Measurements from ENCODE around the gene EFCAB11. TPM values are rescaled to one million over a fixed set of nuclear protein-coding genes. Genes with fewer than 3 reads are reported as not detected.

EFCAB11 gene
- total RNA-seq, 1 donor from 2014 or later: 7.5 TPM

DNA sequence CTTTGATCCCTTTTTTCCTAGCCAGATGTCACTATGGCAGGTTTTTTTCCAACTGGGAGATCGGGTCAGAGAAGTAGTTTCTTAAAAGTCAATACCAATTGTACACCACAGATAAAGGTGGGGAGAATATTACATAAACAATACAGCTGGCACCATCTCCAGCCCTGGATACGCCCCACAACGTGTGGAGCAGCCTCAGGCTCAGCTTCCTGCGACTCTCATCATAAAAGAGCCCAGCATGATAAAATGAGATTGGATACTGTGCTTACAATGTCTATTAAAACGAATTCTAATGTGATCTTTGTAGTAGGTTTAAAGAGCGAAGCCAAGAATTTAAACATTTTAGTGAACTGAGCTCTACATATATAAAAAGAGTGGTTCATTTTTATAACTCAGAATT lies 21.5 kb downstream of the EFCAB11 start:
- peaks cover 5% of the 10 kb centered on the region for H3K36me3 ChIP-seq (ENCODE audit: insufficient read depth, low read length)
- H3K4me2 ChIP-seq (ENCODE audit: low read length): no peak overlapping the region
- H3K4me1 Mint-ChIP-seq (ENCODE audit: low read depth, unreplicated experiment): no peaks in the 10 kb centered on the region
- H3K36me3 Mint-ChIP-seq (ENCODE audit: low read depth, unreplicated experiment): peaks cover 2% of the 10 kb centered on the region
- H4K20me1 ChIP-seq (ENCODE audit: insufficient read depth, low read length): no peaks in the 10 kb centered on the region
- H3K27ac ChIP-seq (ENCODE audit: low read depth, low read length): no peak overlapping the region
- no peaks in the 10 kb centered on the region for H3K27me3 Mint-ChIP-seq (ENCODE audit: low read depth, unreplicated experiment)
- H3K27ac Mint-ChIP-seq (ENCODE audit: unreplicated experiment): no peak overlapping the region
- FAIRE-seq: peak; percentile 17
- no peaks in the 10 kb centered on the region for H3K79me2 ChIP-seq (ENCODE audit: insufficient read depth, low read length)
- no peaks in the 10 kb centered on the region for H3K4me1 ChIP-seq (ENCODE audit: insufficient read depth, low read length)
- no peak overlapping the region for H2AFZ ChIP-seq (ENCODE audit: low read depth, low read length)
- H3K9me3 ChIP-seq (ENCODE audit: insufficient read depth, low read depth, low read length): no peaks in the 10 kb centered on the region
- H3K27me3 ChIP-seq (ENCODE audit: insufficient read depth, low read length): no peaks in the 10 kb centered on the region
- DNase-seq (ENCODE audit: low read depth): no peak
- H3K4me3 Mint-ChIP-seq (ENCODE audit: unreplicated experiment): no peak overlapping the region
- no peak for TF ChIP-seq EZH2 (IDR thresholded peaks at IDR 0.05; ENCODE audit: insufficient read depth, low read length)
- TF ChIP-seq, protein P1, sequence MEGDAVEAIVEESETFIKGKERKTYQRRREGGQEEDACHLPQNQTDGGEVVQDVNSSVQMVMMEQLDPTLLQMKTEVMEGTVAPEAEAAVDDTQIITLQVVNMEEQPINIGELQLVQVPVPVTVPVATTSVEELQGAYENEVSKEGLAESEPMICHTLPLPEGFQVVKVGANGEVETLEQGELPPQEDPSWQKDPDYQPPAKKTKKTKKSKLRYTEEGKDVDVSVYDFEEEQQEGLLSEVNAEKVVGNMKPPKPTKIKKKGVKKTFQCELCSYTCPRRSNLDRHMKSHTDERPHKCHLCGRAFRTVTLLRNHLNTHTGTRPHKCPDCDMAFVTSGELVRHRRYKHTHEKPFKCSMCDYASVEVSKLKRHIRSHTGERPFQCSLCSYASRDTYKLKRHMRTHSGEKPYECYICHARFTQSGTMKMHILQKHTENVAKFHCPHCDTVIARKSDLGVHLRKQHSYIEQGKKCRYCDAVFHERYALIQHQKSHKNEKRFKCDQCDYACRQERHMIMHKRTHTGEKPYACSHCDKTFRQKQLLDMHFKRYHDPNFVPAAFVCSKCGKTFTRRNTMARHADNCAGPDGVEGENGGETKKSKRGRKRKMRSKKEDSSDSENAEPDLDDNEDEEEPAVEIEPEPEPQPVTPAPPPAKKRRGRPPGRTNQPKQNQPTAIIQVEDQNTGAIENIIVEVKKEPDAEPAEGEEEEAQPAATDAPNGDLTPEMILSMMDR (IDR thresholded peaks at IDR 0.05; ENCODE audit: insufficient read depth, low read depth, low read length): no peak
- H3K9me3 Mint-ChIP-seq (ENCODE audit: unreplicated experiment): no peaks in the 10 kb centered on the region
- H3K4me3 ChIP-seq (ENCODE audit: insufficient read depth, low read depth, low read length): no peak overlapping the region
- H3K9ac ChIP-seq (ENCODE audit: low read length): no peak overlapping the region

DNA sequence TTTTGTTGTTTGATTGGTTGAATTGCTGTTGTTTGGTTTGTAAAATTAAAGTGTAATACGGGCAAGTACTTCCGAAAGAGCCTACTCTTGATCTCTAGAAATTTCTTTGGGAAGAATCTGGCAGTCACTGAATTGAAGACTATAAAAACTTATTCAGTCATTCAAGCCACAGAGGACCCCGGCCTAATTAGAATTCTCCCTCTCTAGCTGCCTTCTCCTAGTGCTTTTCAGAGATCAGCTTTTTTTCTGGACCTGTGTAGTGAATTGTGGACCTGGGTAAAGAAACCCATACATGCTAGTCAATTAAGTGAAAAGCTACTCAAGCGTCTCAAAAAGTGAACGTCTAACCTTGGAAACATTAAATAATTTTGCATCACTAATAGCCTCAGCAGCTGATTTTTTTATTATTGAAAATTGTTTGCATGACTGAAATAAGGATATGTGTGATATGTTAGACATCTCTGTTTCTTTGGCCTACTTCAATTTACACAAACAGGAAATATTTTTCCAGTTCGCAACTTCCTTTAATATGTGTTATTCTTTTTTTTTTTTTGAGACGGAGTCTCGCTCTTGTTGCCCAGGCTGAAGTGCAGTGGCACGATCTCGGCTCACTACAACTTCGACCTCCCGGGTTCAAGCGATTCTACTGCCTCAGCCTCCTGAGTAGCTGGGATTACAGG lies 27.2 kb downstream of the EFCAB11 start:
- DNase-seq (ENCODE audit: low read depth): no peak
- no peak overlapping the region for H3K9ac ChIP-seq (ENCODE audit: low read length)
- TF ChIP-seq EZH2 (IDR thresholded peaks at IDR 0.05; ENCODE audit: insufficient read depth, low read length): no peak
- TF ChIP-seq, protein P1 (IDR thresholded peaks at IDR 0.05; ENCODE audit: insufficient read depth, low read depth, low read length): no peak
- peaks cover 6% of the 10 kb centered on the region for H3K4me1 ChIP-seq (ENCODE audit: insufficient read depth, low read length)
- no peaks in the 10 kb centered on the region for H3K27me3 ChIP-seq (ENCODE audit: insufficient read depth, low read length)
- H3K27ac Mint-ChIP-seq (ENCODE audit: unreplicated experiment): no peak overlapping the region
- no peaks in the 10 kb centered on the region for H3K79me2 ChIP-seq (ENCODE audit: insufficient read depth, low read length)
- H3K4me2 ChIP-seq (ENCODE audit: low read length): peak overlapping the region; percentile 5
- peaks cover 4% of the 10 kb centered on the region for H3K4me1 Mint-ChIP-seq (ENCODE audit: low read depth, unreplicated experiment)
- H3K9me3 Mint-ChIP-seq (ENCODE audit: unreplicated experiment): no peaks in the 10 kb centered on the region
- FAIRE-seq: no peak
- H3K36me3 Mint-ChIP-seq (ENCODE audit: low read depth, unreplicated experiment): peaks cover 2% of the 10 kb centered on the region
- H4K20me1 ChIP-seq (ENCODE audit: insufficient read depth, low read length): no peaks in the 10 kb centered on the region
- no peaks in the 10 kb centered on the region for H3K9me3 ChIP-seq (ENCODE audit: insufficient read depth, low read depth, low read length)
- H3K36me3 ChIP-seq (ENCODE audit: insufficient read depth, low read length): peaks cover 8% of the 10 kb centered on the region
- no peaks in the 10 kb centered on the region for H3K27me3 Mint-ChIP-seq (ENCODE audit: low read depth, unreplicated experiment)
- H3K4me3 Mint-ChIP-seq (ENCODE audit: unreplicated experiment): no peak overlapping the region
- no peak overlapping the region for H2AFZ ChIP-seq (ENCODE audit: low read depth, low read length)
- peak overlapping the region; percentile 59 for H3K27ac ChIP-seq (ENCODE audit: low read depth, low read length)
- H3K4me3 ChIP-seq (ENCODE audit: insufficient read depth, low read depth, low read length): no peak overlapping the region

DNA sequence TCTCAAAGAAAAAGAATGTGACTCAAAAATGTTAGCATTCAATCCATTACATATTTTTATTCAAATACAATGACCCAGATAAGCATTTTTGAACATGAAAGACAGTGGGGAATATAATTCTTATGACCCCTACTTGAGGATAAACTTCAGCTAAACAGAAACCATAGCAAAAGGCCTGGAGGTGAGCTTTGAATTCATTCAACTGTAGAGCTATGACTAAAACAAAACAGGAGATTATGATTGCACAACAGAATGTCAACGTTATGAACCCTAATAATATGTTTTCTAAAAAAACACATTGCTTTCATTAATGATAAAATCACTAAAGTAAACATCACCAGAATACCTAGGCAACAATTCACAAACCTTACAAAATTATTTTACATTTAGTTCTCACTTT lies 27.8 kb downstream of the EFCAB11 start:
- H3K4me3 ChIP-seq (ENCODE audit: insufficient read depth, low read depth, low read length): no peak overlapping the region
- peaks cover 9% of the 10 kb centered on the region for H3K4me1 Mint-ChIP-seq (ENCODE audit: low read depth, unreplicated experiment)
- no peaks in the 10 kb centered on the region for H3K9me3 Mint-ChIP-seq (ENCODE audit: unreplicated experiment)
- H4K20me1 ChIP-seq (ENCODE audit: insufficient read depth, low read length): no peaks in the 10 kb centered on the region
- H3K27ac ChIP-seq (ENCODE audit: low read depth, low read length): peak overlapping the region; percentile 59
- TF ChIP-seq, protein P1 (IDR thresholded peaks at IDR 0.05; ENCODE audit: insufficient read depth, low read depth, low read length): no peak
- no peak for TF ChIP-seq EZH2 (IDR thresholded peaks at IDR 0.05; ENCODE audit: insufficient read depth, low read length)
- peaks cover 12% of the 10 kb centered on the region for H3K4me1 ChIP-seq (ENCODE audit: insufficient read depth, low read length)
- H3K4me3 Mint-ChIP-seq (ENCODE audit: unreplicated experiment): no peak overlapping the region
- no peak overlapping the region for H3K27ac Mint-ChIP-seq (ENCODE audit: unreplicated experiment)
- no peak overlapping the region for H2AFZ ChIP-seq (ENCODE audit: low read depth, low read length)
- no peaks in the 10 kb centered on the region for H3K27me3 Mint-ChIP-seq (ENCODE audit: low read depth, unreplicated experiment)
- peak overlapping the region; percentile 30 for H3K9ac ChIP-seq (ENCODE audit: low read length)
- DNase-seq (ENCODE audit: low read depth) (peak; percentile 36), FAIRE-seq (peak; percentile 78)
- peaks cover 2% of the 10 kb centered on the region for H3K36me3 Mint-ChIP-seq (ENCODE audit: low read depth, unreplicated experiment)
- no peaks in the 10 kb centered on the region for H3K9me3 ChIP-seq (ENCODE audit: insufficient read depth, low read depth, low read length)
- H3K36me3 ChIP-seq (ENCODE audit: insufficient read depth, low read length): peaks cover 8% of the 10 kb centered on the region
- H3K79me2 ChIP-seq (ENCODE audit: insufficient read depth, low read length): no peaks in the 10 kb centered on the region
- H3K27me3 ChIP-seq (ENCODE audit: insufficient read depth, low read length): no peaks in the 10 kb centered on the region
- peak overlapping the region; percentile 5 for H3K4me2 ChIP-seq (ENCODE audit: low read length)
